Activated B cell treated with CpG ODN at 0.5 μM for 24 hours (primary cell): ENCODE results near the gene DESI1. TPM values are rescaled to one million over a fixed set of nuclear protein-coding genes. Genes with fewer than 3 reads are reported as not detected.
"Not testable (repeated sequence)": the region's sequence is repeated elsewhere in the genome, so short reads cannot be mapped to it uniquely, and the experiment has no call there.

ENCODE experiments used
- ATAC-seq: fragments of 200-7000 bp; cut with Tn5 transposase; one replicate; pipeline ENCODE4 v1.10.0; 2021; ENCODE audit warnings: low read depth, mild to moderate bottlenecking, moderate library complexity
- CTCF ChIA-PET: fragments of 350-600 bp; sonication (Branson Sonifier 250); formaldehyde crosslinking; loops from one replicate; lab custom pipeline; 2021; ENCODE audit warnings: antibody characterized with exemption; lab: Charles Lee
- POLR2A ChIA-PET: fragments of 350-600 bp; sonication (Branson Sonifier 250); formaldehyde crosslinking; loops from one replicate; lab custom pipeline; 2021; ENCODE audit warnings: antibody characterized with exemption; lab: Charles Lee
- DNase-seq: peaks from one replicate; pipeline ENCODE4 v3.0.0; 2022
- H3K27ac Mint-ChIP-seq: one replicate; pipeline ENCODE4 v1.8.0; 2020; ENCODE audit warnings: mixed read lengths
- H3K27me3 Mint-ChIP-seq: one replicate; pipeline ENCODE4 v1.8.0; 2021; ENCODE audit warnings: mixed read lengths
- H3K36me3 Mint-ChIP-seq: one replicate; pipeline ENCODE4 v1.8.0; 2021; ENCODE audit warnings: low read depth, mixed read lengths
- H3K4me1 Mint-ChIP-seq: one replicate; pipeline ENCODE4 v1.8.0; 2021; ENCODE audit warnings: mixed read lengths
- H3K4me3 Mint-ChIP-seq: one replicate; pipeline ENCODE4 v1.8.0; 2020; ENCODE audit warnings: mild to moderate bottlenecking, mixed read lengths
- H3K9me3 Mint-ChIP-seq: one replicate; pipeline ENCODE4 v1.8.0; 2020; ENCODE audit warnings: mixed read lengths
- CTCF ChIP-seq: fragments of 200-600 bp; IDR thresholded peaks from one replicate; pipeline ENCODE4 v1.8.0; 2022; ENCODE audit warnings: antibody characterized with exemption, mild to moderate bottlenecking
- intact Hi-C: fragments of 100-400 bp; cut with micrococcal nuclease; formaldehyde crosslinking; loops from one replicate; pipeline ENCODE4 v1.15.1; 2024
- total RNA-seq: library from RNA; stranded (reverse); gene quantifications from 2 replicates; pipeline ENCODE4 v1.2.3, GENCODE V29; 2022

Gene DESI1
- total RNA-seq, 1 donor from 2014 or later, result 49.5 TPM

GRCh38 chr22:41560095-41560471 lies 60.8 kb downstream of the DESI1 start:
- Mint-ChIP-seq H3K36me3 (no peaks in the 10 kb centered on the region), H3K4me1 (no peaks in the 10 kb centered on the region), H3K27me3 (peaks cover 26% of the 10 kb centered on the region), H3K27ac (no peak overlapping the region), H3K9me3 (no peaks in the 10 kb centered on the region), H3K4me3 (no peak overlapping the region)
- ChIA-PET POLR2A (interaction anchor here (1.0 kb wide), 1 partner anchor 61 kb away, joined by 4 read pairs; the partner anchor contains the start of genes DESI1 and XRCC6), CTCF (no interaction called here)
- ATAC-seq, result no peak
- no peak for DNase-seq
- intact Hi-C loops, result no loop called here
- no peak for TF ChIP-seq CTCF

GRCh38 chr22:41558241-41558630 lies 62.6 kb downstream of the DESI1 start:
- H3K4me1 Mint-ChIP-seq, H3K27ac Mint-ChIP-seq, DNase-seq, ATAC-seq, POLR2A ChIA-PET, H3K36me3 Mint-ChIP-seq, H3K9me3 Mint-ChIP-seq, H3K4me3 Mint-ChIP-seq, CTCF ChIA-PET, intact Hi-C loops: not testable (repeated sequence)
- peaks cover 28% of the 10 kb centered on the region for H3K27me3 Mint-ChIP-seq

- POLR2A ChIA-PET, result no interaction called here
Observed at GRCh38 chr22:41557401-41558240, 63.2 kb downstream of the DESI1 start.

GRCh38 chr22:41556561-41556960 lies 64.3 kb downstream of the DESI1 start:
- Mint-ChIP-seq H3K27ac (no peak overlapping the region), H3K4me3 (no peak overlapping the region), H3K4me1 (no peaks in the 10 kb centered on the region), H3K36me3 (no peaks in the 10 kb centered on the region), H3K9me3 (no peaks in the 10 kb centered on the region), H3K27me3 (peaks cover 25% of the 10 kb centered on the region)
- POLR2A ChIA-PET, result no interaction called here
- TF ChIP-seq CTCF, result no peak
- intact Hi-C loops, result no loop called here
- DNase-seq (no peak), ATAC-seq (no peak)
- CTCF ChIA-PET, result no interaction called here

More at GRCh38 chr22:41557401-41558240, 63.2 kb downstream of the DESI1 start:
- DNase-seq (no peak), ATAC-seq (no peak)
- Mint-ChIP-seq H3K27me3 (peaks cover 29% of the 10 kb centered on the region), H3K4me1 (no peaks in the 10 kb centered on the region), H3K9me3 (no peaks in the 10 kb centered on the region), H3K27ac (no peak overlapping the region), H3K36me3 (no peaks in the 10 kb centered on the region), H3K4me3 (no peak overlapping the region)
- no peak for TF ChIP-seq CTCF
- intact Hi-C loops, result no loop called here
- CTCF ChIA-PET, result no interaction called here

- ChIA-PET CTCF (no interaction called here), POLR2A (no interaction called here)
- H3K4me3 Mint-ChIP-seq, result no peak overlapping the region
- TF ChIP-seq CTCF, result no peak
- intact Hi-C loops, result no loop called here
- no peak for ATAC-seq
- H3K4me1 Mint-ChIP-seq, result no peaks in the 10 kb centered on the region
- H3K27me3 Mint-ChIP-seq, result peaks cover 19% of the 10 kb centered on the region
- H3K36me3 Mint-ChIP-seq, result no peaks in the 10 kb centered on the region
- H3K27ac Mint-ChIP-seq, result no peak overlapping the region
- DNase-seq, result no peak
- H3K9me3 Mint-ChIP-seq, result no peaks in the 10 kb centered on the region
Observed at GRCh38 chr22:41555325-41555982, 65.4 kb downstream of the DESI1 start.
